ENCODE results near the gene GOLGA8J.
"Not testable (repeated sequence)": the region's sequence is repeated elsewhere in the genome, so short reads cannot be mapped to it uniquely, and the experiment has no call there.

GOLGA8J gene

DNA sequence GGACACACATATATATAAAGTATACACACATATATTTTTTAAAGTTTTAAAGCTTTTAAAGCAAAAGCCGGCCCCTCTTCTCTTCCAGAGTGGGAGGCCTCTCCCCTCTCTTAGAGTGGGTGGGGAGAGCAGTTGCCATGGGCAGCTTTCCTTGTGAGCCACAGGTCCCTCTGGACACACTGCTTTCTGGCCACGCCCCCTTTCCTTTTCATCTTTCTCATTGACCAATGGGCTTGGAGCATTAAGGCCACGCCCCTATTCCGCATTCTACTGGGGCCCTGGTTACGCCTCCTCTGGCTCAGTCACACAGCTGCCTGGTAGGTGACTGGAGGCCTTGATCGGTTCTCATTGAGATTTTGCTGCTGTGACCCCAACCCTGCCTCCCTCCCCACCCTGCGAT is at the start of gene GOLGA8J:
Gene GOLGA8J (plus strand): TSS at position 301 of the 400 bp plus-strand sequence. CDS start 98 bp downstream, at position 399.
- DNase-seq (ENCODE audit: low spot score), result not testable (repeated sequence)

GRCh38 chr15:30033211-30033610 is 49.5 kb upstream of the GOLGA8J start:
- DNase-seq (ENCODE audit: low spot score), result no peak

GRCh38 chr15:30033763-30034162 is 49.0 kb upstream of the GOLGA8J start:
- DNase-seq (ENCODE audit: low spot score), result no peak

DNA sequence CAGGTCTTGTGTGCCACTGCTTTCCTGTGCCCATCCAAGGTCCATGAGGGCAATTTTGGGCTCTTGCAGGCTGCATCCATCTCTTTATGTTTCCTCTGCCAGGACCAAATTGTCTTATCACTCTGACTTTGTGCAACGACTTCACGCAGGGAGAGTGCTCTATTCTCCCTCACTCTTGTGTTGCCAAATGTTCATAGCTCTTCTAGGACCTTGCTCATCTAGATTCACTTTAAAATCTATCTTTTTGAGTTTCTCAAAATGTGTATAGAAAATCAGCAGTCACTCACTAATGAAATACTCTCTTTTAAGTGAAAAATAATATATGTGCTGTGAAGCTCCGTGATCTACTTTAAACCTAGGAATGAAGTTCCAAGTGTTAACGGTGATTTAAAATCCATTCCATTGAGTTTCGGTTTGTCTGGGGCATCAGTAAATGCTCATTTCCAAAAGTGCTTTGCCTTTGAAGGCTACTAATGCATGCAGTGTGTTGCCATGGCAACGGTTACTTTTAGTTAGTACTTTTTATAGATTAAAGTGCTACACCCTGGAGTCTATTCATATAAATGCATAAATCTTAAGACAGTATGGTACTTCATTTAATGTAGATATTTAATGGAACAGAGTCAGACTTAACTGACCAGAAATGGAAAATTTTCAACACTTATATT is 46.6 kb upstream of the GOLGA8J start:
- no peak for DNase-seq (ENCODE audit: low spot score)

GRCh38 chr15:30038667-30039523 is 43.9 kb upstream of the GOLGA8J start:
- no peak for DNase-seq (ENCODE audit: low spot score)

GRCh38 chr15:30041868-30042267 is 40.9 kb upstream of the GOLGA8J start:
- no peak for DNase-seq (ENCODE audit: low spot score)

DNA sequence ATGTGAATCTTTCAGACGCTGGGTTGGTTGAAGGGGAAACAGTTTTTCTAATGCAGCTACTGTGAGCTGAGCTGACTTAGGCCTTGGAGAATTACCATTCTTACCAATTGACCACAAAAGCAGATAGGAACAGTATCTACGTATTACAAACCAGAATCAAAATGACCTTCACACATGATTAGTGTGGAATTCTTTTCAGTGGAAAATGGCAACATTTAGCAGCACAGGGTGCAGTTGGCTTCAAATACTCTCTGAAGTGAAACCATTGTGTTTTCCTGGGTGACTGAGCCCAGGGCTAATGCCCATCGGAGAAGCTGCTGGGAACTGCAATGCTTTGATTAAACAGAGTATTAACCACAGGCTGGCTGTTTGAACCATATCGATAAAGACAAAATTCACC is 40.2 kb upstream of the GOLGA8J start:
- no peak for DNase-seq (ENCODE audit: low spot score)

DNA sequence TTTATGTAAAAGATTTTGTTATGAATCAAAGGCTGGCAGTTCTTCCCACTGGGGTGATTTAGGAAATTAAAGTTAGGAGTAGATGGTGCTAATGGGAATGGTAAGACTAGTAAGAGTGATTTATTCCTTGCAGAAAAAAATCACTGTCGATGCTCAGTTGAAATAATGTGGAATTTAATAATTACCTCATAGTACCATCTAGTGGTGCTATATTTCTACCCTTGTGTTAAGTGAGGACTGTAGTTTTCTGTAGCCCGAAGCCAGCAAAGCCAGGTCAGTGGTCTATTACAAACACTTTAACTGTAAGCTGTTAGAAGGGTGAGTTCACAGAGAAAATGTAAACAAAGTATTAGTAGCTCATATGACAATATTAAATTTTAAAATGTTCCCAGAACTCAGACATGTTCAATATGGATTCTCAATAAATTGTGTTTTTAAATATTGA is 39.5 kb upstream of the GOLGA8J start:
- DNase-seq (ENCODE audit: low spot score), result peak; percentile 40

GRCh38 chr15:30044377-30044776 is 38.4 kb upstream of the GOLGA8J start:
- no peak for DNase-seq (ENCODE audit: low spot score)

DNA sequence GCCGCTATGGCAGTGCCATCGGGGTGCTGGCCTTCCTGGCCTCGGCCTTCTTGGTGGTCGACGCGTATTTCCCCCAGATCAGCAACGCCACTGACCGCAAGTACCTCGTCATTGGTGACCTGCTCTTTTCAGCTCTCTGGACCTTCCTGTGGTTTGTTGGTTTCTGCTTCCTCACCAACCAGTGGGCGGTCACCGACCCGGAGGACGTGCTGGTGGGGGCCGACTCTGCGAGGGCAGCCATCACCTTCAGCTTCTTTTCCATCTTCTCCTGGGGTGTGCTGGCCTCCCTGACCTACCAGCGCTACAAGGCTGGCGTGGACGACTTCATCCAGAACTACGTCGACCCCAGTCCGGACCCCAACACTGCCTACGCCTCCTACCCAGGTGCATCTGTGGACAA is 37.9 kb upstream of the GOLGA8J start:
- DNase-seq (ENCODE audit: low spot score), result not testable (repeated sequence)

DNA sequence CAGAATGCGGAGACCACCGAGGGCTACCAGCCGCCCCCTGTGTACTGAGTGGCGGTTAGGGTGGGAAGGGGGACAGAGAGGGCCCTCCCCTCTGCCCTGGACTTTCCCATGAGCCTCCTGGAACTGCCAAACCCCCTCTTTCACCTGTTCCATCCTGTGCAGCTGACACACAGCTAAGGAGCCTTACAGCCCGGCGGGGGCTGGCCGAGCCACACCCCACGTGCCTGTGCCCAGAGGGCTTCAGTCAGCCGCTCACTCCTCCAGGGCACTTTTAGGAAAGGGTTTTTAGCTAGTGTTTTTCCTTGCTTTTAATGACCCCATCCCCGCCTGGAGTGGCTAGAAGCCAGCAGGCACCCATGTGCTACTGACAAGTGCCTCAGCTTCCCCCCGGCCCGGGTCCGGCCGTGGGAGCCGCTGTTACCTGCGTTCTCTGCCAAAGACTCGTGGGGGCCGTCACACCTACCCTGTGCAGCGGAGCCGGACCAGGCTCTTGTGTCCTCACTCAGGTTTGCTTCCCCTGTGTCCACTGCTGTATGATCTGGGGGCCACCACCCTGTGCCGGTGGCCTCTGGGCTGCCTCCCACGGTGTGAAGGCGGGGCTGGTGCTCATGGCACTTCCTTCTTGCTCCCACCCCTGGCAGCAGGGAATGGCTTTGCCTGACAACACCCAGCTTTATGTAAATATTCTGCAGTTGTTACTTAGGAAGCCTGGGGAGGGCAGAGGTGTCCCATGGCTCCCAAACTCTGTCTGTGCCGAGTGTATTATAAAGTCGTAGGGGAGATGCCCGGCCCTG is 37.3 kb upstream of the GOLGA8J start:
- DNase-seq (ENCODE audit: low spot score), result not testable (repeated sequence)

GRCh38 chr15:30046430-30046829 is 36.3 kb upstream of the GOLGA8J start:
- no peak for DNase-seq (ENCODE audit: low spot score)

- no peak for DNase-seq (ENCODE audit: low spot score)
Measured at GRCh38 chr15:30055604-30056003, 27.2 kb upstream of the GOLGA8J start.

- DNase-seq (ENCODE audit: low spot score), result no peak
Measured at GRCh38 chr15:30056166-30056565, 26.6 kb upstream of the GOLGA8J start.

- no peak for DNase-seq (ENCODE audit: low spot score)
Measured at GRCh38 chr15:30059771-30060170, 23.0 kb upstream of the GOLGA8J start.

- DNase-seq (ENCODE audit: low spot score), result no peak
Measured at GRCh38 chr15:30062881-30063280, 19.9 kb upstream of the GOLGA8J start.

GRCh38 chr15:30063835-30064546 is 18.8 kb upstream of the GOLGA8J start:
- no peak for DNase-seq (ENCODE audit: low spot score)

DNA sequence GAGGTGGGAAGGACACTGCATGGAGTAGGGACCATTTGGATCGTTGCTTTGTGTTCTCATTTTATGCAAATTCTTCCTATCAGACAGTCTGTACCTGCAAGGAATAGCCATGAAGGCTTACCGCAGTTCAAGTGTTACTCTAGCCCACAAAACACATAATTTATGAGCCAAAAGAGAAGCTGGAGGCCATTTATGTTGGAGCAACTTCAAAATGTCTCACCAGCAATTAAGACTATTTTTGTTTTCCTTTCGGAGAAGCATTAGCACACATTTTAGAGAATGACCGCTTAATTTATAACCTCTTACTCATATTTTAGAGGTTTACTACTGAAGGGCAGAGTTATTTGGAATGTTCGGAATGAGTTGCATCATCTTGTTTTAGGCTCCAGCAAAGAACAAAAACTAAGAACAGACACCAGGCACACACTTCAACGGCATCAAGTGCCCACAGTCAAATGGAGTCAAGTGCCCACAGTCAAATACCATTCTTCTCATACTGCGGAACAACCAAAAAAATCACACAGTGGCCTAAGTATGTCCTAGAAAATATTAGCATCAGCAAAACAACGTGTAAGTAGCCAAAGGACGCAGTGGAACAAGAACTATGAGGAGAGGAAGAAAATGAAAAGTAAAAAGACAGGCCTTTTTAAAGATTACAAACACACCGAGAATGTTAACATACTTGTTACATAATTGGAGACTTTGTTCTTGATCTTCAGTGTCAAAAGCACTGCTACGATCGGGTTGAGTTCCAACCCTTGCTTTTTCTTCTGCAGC is 17.5 kb upstream of the GOLGA8J start:
- no peak for DNase-seq (ENCODE audit: low spot score)

DNA sequence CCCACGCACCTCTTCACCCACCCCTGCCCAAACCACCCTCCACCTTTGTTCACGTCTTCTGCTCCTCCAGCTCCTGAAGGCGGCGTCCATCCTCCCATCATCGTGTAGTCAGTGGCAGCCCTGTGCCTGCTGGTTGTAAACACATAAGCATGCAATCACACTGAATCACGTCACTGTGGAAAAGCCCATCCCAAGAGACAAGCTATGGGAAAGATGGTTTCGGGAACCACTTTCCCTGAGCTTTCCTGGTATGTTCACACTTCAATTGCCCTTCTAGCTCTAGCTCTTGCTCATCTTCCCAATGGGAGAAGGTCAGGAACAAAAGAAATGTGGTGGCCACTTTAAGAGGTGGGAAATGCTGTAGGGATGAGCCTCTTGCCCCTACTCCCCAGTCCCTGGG is 14.4 kb upstream of the GOLGA8J start:
- no peak for DNase-seq (ENCODE audit: low spot score)

- no peak for DNase-seq (ENCODE audit: low spot score)
Measured at GRCh38 chr15:30072630-30073029, 10.1 kb upstream of the GOLGA8J start.

DNA sequence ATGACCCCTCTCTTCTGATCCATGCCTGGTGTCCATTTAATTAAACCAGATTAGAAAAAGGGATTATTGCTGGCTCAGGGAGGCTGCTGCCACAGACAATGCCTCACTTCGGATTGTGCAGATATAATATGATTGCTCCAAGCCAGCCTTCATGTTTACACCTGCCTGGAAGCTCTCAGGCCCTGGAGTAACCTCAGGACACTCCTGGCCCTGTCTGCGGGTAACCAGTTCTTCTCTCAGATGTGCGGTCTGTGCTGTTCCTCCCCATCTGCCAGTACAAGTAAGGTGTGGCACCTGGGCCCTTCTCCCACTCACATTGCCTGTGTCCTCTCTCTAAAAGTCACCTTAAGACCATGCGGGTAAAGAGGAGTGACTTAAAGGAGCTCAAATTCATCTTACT is 8.8 kb upstream of the GOLGA8J start:
- DNase-seq (ENCODE audit: low spot score), result no peak

All from RKO (cell line).